MM.1S (cell line): ENCODE measurements around the gene PGAP1.

Source experiments
- EZH2 ChIP-seq: fragments of 300-600 bp; sonication (generic); optimal IDR thresholded peaks from 2 replicates; pipeline ENCODE3; 2017; ENCODE audit warnings: low read depth, mild to moderate bottlenecking, antibody characterized with exemption, low read length, mixed read lengths
- TF ChIP-seq, protein P1 (sequence below): fragments of 300-600 bp; sonication (generic); IDR thresholded peaks from 2 replicates; pipeline ENCODE4 v1.5.1; 2016; ENCODE audit warnings: antibody characterized with exemption, low read length, mixed read lengths

GRCh38 chr2:196836440-196836839 lies 90.1 kb downstream of the PGAP1 start:
- TF ChIP-seq, protein P1, sequence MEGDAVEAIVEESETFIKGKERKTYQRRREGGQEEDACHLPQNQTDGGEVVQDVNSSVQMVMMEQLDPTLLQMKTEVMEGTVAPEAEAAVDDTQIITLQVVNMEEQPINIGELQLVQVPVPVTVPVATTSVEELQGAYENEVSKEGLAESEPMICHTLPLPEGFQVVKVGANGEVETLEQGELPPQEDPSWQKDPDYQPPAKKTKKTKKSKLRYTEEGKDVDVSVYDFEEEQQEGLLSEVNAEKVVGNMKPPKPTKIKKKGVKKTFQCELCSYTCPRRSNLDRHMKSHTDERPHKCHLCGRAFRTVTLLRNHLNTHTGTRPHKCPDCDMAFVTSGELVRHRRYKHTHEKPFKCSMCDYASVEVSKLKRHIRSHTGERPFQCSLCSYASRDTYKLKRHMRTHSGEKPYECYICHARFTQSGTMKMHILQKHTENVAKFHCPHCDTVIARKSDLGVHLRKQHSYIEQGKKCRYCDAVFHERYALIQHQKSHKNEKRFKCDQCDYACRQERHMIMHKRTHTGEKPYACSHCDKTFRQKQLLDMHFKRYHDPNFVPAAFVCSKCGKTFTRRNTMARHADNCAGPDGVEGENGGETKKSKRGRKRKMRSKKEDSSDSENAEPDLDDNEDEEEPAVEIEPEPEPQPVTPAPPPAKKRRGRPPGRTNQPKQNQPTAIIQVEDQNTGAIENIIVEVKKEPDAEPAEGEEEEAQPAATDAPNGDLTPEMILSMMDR, result no peak
- no peak for TF ChIP-seq EZH2
